Middle frontal gyrus (tissue), 1 donor: ENCODE measurements around the gene JUP.

ENCODE experiments used
- DNase-seq: peaks from one replicate; pipeline ENCODE4 v3.0.0-alpha.2; 2015; ENCODE audit warnings: low spot score; ENCODE audit errors: extremely low spot score

JUP gene

GRCh38 chr17:41724476-41725050 is 61.9 kb downstream of the JUP start:
- DNase-seq = no peak

GRCh38 chr17:41723801-41724475 is 62.6 kb downstream of the JUP start:
- no peak for DNase-seq

- no peak for DNase-seq
Measured at GRCh38 chr17:41722231-41722630, 64.3 kb downstream of the JUP start.

- no peak for DNase-seq
Measured at GRCh38 chr17:41718287-41718645, 68.2 kb downstream of the JUP start.

- no peak for DNase-seq
Measured at GRCh38 chr17:41717408-41718286, 68.9 kb downstream of the JUP start.

- DNase-seq = no peak
Measured at GRCh38 chr17:41711669-41712400, 74.7 kb downstream of the JUP start, which contains the start of gene GAST. GAST (plus strand) TSS chr17:41712331; CDS start chr17:41715437, 3,106 bp downstream.

GRCh38 chr17:41710472-41711090 is 75.9 kb downstream of the JUP start:
- peak; percentile 67 for DNase-seq

- DNase-seq = no peak
Measured at GRCh38 chr17:41707803-41708669, 78.5 kb downstream of the JUP start.

GRCh38 chr17:41705271-41705991 is 81.1 kb downstream of the JUP start:
- no peak for DNase-seq
